Stimulated activated naive CD4-positive, alpha-beta T cell treated with Interleukin-2 at 50 U/mL for 16 hours (primary cell): Measurements from ENCODE around the gene USH1C.

ENCODE experiments used
- DNase-seq: peaks from one replicate; lab custom pipeline; 2025; lab: John Stamatoyannopoulos, UW

Gene USH1C

GRCh38 chr11:17526326-17526725 is 17.9 kb downstream of the USH1C start:
- no peak for DNase-seq

- DNase-seq = no peak
These were observed 18.6 kb downstream of the USH1C start for GRCh38 chr11:17525570-17525969.

GRCh38 chr11:17524221-17524620 is 20.0 kb downstream of the USH1C start:
- DNase-seq = no peak

- no peak for DNase-seq
These were observed 21.6 kb downstream of the USH1C start for GRCh38 chr11:17522655-17523054.

GRCh38 chr11:17521106-17521900 is 22.9 kb downstream of the USH1C start:
- no peak for DNase-seq

GRCh38 chr11:17519061-17519885 is 24.9 kb downstream of the USH1C start:
- DNase-seq = no peak

- DNase-seq = no peak
These were observed 25.9 kb downstream of the USH1C start for GRCh38 chr11:17518366-17518765.

GRCh38 chr11:17517186-17517585 is 27.0 kb downstream of the USH1C start:
- DNase-seq = no peak

GRCh38 chr11:17516551-17517150 is 27.6 kb downstream of the USH1C start:
- no peak for DNase-seq

- DNase-seq = no peak
These were observed 28.6 kb downstream of the USH1C start for GRCh38 chr11:17515443-17516176.

GRCh38 chr11:17514476-17514875 is 29.7 kb downstream of the USH1C start:
- no peak for DNase-seq

- DNase-seq = no peak
These were observed 30.4 kb downstream of the USH1C start for GRCh38 chr11:17513853-17514252.

GRCh38 chr11:17512101-17512500 is 32.1 kb downstream of the USH1C start:
- DNase-seq = no peak

- no peak for DNase-seq
These were observed 32.6 kb downstream of the USH1C start for GRCh38 chr11:17511571-17511970.

- DNase-seq = no peak
These were observed 33.6 kb downstream of the USH1C start for GRCh38 chr11:17510507-17511206.

GRCh38 chr11:17508791-17509190 is 35.4 kb downstream of the USH1C start:
- DNase-seq = no peak

- DNase-seq = no peak
These were observed 35.9 kb downstream of the USH1C start for GRCh38 chr11:17508306-17508705.

- DNase-seq = no peak
These were observed 36.4 kb downstream of the USH1C start for GRCh38 chr11:17507773-17508172.

GRCh38 chr11:17506942-17507341 is 37.3 kb downstream of the USH1C start:
- DNase-seq = no peak

GRCh38 chr11:17506314-17506713 is 37.9 kb downstream of the USH1C start:
- DNase-seq = no peak

GRCh38 chr11:17505146-17505545 is 39.1 kb downstream of the USH1C start:
- DNase-seq = no peak
